ENCODE data around the gene FAM135A.

FAM135A gene

GRCh38 chr6:70415660-70416059 lies 2.4 kb downstream of the FAM135A start:
- TF ChIP-seq POLR2AphosphoS5 (IDR thresholded peaks at IDR 0.05; ENCODE audit: low read depth, low read length): no peak

- TF ChIP-seq TAF1 (IDR thresholded peaks at IDR 0.05; ENCODE audit: borderline replicate concordance, insufficient read depth, low read length) (no peak), POLR2AphosphoS5 (IDR thresholded peaks at IDR 0.05; ENCODE audit: low read depth, low read length) (no peak), FOXP2 (optimal IDR thresholded peaks at IDR 0.05; ENCODE audit: borderline replicate concordance, extremely low read depth, extremely low read length, insufficient read depth) (no peak)
These were observed 8.2 kb downstream of the FAM135A start for GRCh38 chr6:70421509-70421908.

GRCh38 chr6:70423189-70424134 lies 10.2 kb downstream of the FAM135A start:
- TF ChIP-seq SIN3A (IDR thresholded peaks at IDR 0.05; ENCODE audit: borderline replicate concordance, insufficient read depth, low read length) (no peak), REST (IDR thresholded peaks at IDR 0.05; ENCODE audit: insufficient read depth in 1 of 2, low read depth in 2 of 2, low read length in 2 of 2) (no peak), FOXP2 (optimal IDR thresholded peaks at IDR 0.05; ENCODE audit: borderline replicate concordance, extremely low read depth, extremely low read length, insufficient read depth) (no peak), TAF1 (IDR thresholded peaks at IDR 0.05; ENCODE audit: borderline replicate concordance, insufficient read depth, low read length) (no peak), POLR2AphosphoS5 (IDR thresholded peaks at IDR 0.05; ENCODE audit: low read depth, low read length) (no peak)

GRCh38 chr6:70424291-70424690 lies 11.0 kb downstream of the FAM135A start:
- no peak for TF ChIP-seq POLR2AphosphoS5 (IDR thresholded peaks at IDR 0.05; ENCODE audit: low read depth, low read length)
- no peak for TF ChIP-seq SIN3A (IDR thresholded peaks at IDR 0.05; ENCODE audit: borderline replicate concordance, insufficient read depth, low read length)
- TF ChIP-seq FOXP2 (optimal IDR thresholded peaks at IDR 0.05; ENCODE audit: borderline replicate concordance, extremely low read depth, extremely low read length, insufficient read depth): no peak
- no peak for TF ChIP-seq TAF1 (IDR thresholded peaks at IDR 0.05; ENCODE audit: borderline replicate concordance, insufficient read depth, low read length)
- no peak for TF ChIP-seq REST (IDR thresholded peaks at IDR 0.05; ENCODE audit: insufficient read depth in 1 of 2, low read depth in 2 of 2, low read length in 2 of 2)

GRCh38 chr6:70436320-70436719 lies 23.0 kb downstream of the FAM135A start:
- TF ChIP-seq TAF1 (IDR thresholded peaks at IDR 0.05; ENCODE audit: borderline replicate concordance, insufficient read depth, low read length): no peak
- TF ChIP-seq SIN3A (IDR thresholded peaks at IDR 0.05; ENCODE audit: borderline replicate concordance, insufficient read depth, low read length): no peak
- no peak for TF ChIP-seq FOXP2 (optimal IDR thresholded peaks at IDR 0.05; ENCODE audit: borderline replicate concordance, extremely low read depth, extremely low read length, insufficient read depth)
- no peak for TF ChIP-seq REST (IDR thresholded peaks at IDR 0.05; ENCODE audit: insufficient read depth in 1 of 2, low read depth in 2 of 2, low read length in 2 of 2)
- TF ChIP-seq POLR2AphosphoS5 (IDR thresholded peaks at IDR 0.05; ENCODE audit: low read depth, low read length): no peak

- TF ChIP-seq SIN3A (IDR thresholded peaks at IDR 0.05; ENCODE audit: borderline replicate concordance, insufficient read depth, low read length): no peak
- no peak for TF ChIP-seq TAF1 (IDR thresholded peaks at IDR 0.05; ENCODE audit: borderline replicate concordance, insufficient read depth, low read length)
- no peak for TF ChIP-seq POLR2AphosphoS5 (IDR thresholded peaks at IDR 0.05; ENCODE audit: low read depth, low read length)
- no peak for TF ChIP-seq FOXP2 (optimal IDR thresholded peaks at IDR 0.05; ENCODE audit: borderline replicate concordance, extremely low read depth, extremely low read length, insufficient read depth)
- TF ChIP-seq REST (IDR thresholded peaks at IDR 0.05; ENCODE audit: insufficient read depth in 1 of 2, low read depth in 2 of 2, low read length in 2 of 2): no peak
These were observed 31.7 kb downstream of the FAM135A start for GRCh38 chr6:70445001-70445400.
